Gastroesophageal sphincter (tissue), 4 donors: ENCODE results near the gene DYSF. TPM values are rescaled to one million over a fixed set of nuclear protein-coding genes. Genes with fewer than 3 reads are reported as not detected.

Experiments used
- ATAC-seq: fragments of 150-250 bp; one replicate; pipeline ENCODE4 v1.9.1; 2016; ENCODE audit warnings: mild to moderate bottlenecking, moderate library complexity
- H3K27ac ChIP-seq, 4 donors: fragments of 200-600 bp; sonication (generic) in 3 of 4; 1 replicate in 3 of 4; 2 replicates in 1 of 4; pipeline ENCODE4 v1.5.1; 2016 to 2019
- H3K27me3 ChIP-seq: fragments of 200-600 bp; sonication (generic); one replicate; pipeline ENCODE4 v1.5.1; 2019
- H3K36me3 ChIP-seq, 2 donors: fragments of 200-600 bp; sonication (generic); one replicate each; pipeline ENCODE4 v1.5.1; 2019; ENCODE audit warnings: control low read depth in 1 of 2
- H3K4me1 ChIP-seq, 3 donors: fragments of 200-600 bp; sonication (generic); 1 replicate in 2 of 3; 2 replicates in 1 of 3; pipeline ENCODE4 v1.5.1; 2016 to 2019; ENCODE audit warnings: control low read depth in 2 of 3
- H3K4me3 ChIP-seq, 2 donors: fragments of 200-600 bp; sonication (generic); one replicate each; pipeline ENCODE4 v1.5.1; 2019; ENCODE audit warnings: mild to moderate bottlenecking in 1 of 2, moderate library complexity in 1 of 2
- H3K9me3 ChIP-seq, 3 donors: fragments of 200-600 bp; sonication (generic); one replicate each; pipeline ENCODE4 v1.5.1; 2017 to 2019; ENCODE audit warnings: control low read depth in 2 of 3
- EP300 ChIP-seq: sonication (generic); formaldehyde crosslinking; IDR thresholded peaks from one replicate; pipeline ENCODE4 v1.6.1; 2017; ENCODE audit warnings: antibody characterized with exemption, mild to moderate bottlenecking
- POLR2A ChIP-seq, 2 donors: fragments of 450-650 bp; IDR thresholded peaks; one replicate each; pipeline ENCODE4 v1.6.1; 2017; ENCODE audit warnings: antibody characterized with exemption in 2 of 2, mild to moderate bottlenecking in 2 of 2, moderate library complexity in 1 of 2
- POLR2AphosphoS5 ChIP-seq: sonication (generic); formaldehyde crosslinking; IDR thresholded peaks from one replicate; pipeline ENCODE4 v1.6.1; 2017; ENCODE audit warnings: antibody characterized with exemption
- WGBS, 2 donors: methylation state at CpG; one replicate each; pipeline ENCODE4 v1.1.5; 2018; ENCODE audit warnings: low coverage in 1 of 2; 5-methylcytosine and 5-hydroxymethylcytosine counted together
- total RNA-seq, 4 donors: library from RNA; depleted of rRNA; stranded (reverse); fragments of >200 nt; gene quantifications; one replicate each; pipeline ENCODE4 v1.1.0, GENCODE V29; 2016
- TF ChIP-seq, protein P1 (sequence below), 4 experiments: fragments of 200-600 bp in 2 of 4; fragments of 450-650 bp in 2 of 4; sonication (generic) in 1 of 4; IDR thresholded peaks; one replicate each; pipeline ENCODE4 v1.5.1; 2017 to 2019; ENCODE audit warnings: antibody characterized with exemption in 4 of 4, mild to moderate bottlenecking in 2 of 4, moderate library complexity in 2 of 4

The DYSF gene
- total RNA-seq, 4 donors from 2014 or later = 11.0 to 50.1 (median 17.4) TPM

DNA sequence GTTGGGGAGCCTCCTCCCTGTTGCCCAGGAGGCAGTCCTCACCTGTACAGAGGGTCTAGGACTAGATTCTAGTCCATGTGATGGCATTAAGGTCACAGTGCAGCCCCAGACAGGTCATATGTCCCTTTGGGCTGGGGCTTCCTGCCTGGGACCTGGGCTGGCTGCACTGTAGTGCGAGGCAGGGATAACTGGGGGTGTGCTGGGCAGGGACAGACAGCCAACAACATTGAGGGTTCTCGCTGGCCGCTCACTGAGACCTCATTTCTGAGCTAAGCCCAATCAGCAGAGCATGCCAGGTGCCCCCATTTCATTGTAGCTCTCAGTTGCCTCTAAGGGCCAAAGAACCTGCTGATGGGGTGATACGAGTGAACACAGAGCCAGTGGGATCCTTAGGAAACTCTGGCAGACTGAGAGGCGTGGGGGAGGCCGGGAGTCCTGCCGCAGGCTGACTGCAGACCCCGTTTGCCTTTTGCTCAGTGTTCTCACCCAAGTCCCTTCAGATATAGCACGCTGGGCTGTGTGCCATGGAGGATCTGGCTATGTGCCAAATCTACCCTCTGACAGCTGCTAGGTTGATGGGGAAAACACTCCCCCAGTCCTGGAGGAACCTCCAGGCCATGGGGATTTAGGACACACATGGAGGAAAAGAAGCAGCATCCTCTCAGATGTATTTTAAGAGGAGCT lies 51.9 kb downstream of the DYSF start:
- H3K27ac ChIP-seq = no peak overlapping the region
- no peaks in the 10 kb centered on the region for H3K36me3 ChIP-seq
- H3K4me1 ChIP-seq = peaks cover 0 to 37% (median 3%) of the 10 kb centered on the region in 3 donors
- 10 to 40% methylated on average over 2 to 4 of the region's 9 CpGs for WGBS, 2 donors
- no peaks in the 10 kb centered on the region for H3K9me3 ChIP-seq
- TF ChIP-seq POLR2AphosphoS5 (no peak), POLR2A (IDR thresholded peaks at IDR 0.05) (no peak), EP300 (no peak)
- TF ChIP-seq, protein P1, sequence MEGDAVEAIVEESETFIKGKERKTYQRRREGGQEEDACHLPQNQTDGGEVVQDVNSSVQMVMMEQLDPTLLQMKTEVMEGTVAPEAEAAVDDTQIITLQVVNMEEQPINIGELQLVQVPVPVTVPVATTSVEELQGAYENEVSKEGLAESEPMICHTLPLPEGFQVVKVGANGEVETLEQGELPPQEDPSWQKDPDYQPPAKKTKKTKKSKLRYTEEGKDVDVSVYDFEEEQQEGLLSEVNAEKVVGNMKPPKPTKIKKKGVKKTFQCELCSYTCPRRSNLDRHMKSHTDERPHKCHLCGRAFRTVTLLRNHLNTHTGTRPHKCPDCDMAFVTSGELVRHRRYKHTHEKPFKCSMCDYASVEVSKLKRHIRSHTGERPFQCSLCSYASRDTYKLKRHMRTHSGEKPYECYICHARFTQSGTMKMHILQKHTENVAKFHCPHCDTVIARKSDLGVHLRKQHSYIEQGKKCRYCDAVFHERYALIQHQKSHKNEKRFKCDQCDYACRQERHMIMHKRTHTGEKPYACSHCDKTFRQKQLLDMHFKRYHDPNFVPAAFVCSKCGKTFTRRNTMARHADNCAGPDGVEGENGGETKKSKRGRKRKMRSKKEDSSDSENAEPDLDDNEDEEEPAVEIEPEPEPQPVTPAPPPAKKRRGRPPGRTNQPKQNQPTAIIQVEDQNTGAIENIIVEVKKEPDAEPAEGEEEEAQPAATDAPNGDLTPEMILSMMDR (IDR thresholded peaks at IDR 0.05) = no peak
- H3K27me3 ChIP-seq = no peaks in the 10 kb centered on the region
- H3K4me3 ChIP-seq = no peak overlapping the region
- no peak for ATAC-seq

DNA sequence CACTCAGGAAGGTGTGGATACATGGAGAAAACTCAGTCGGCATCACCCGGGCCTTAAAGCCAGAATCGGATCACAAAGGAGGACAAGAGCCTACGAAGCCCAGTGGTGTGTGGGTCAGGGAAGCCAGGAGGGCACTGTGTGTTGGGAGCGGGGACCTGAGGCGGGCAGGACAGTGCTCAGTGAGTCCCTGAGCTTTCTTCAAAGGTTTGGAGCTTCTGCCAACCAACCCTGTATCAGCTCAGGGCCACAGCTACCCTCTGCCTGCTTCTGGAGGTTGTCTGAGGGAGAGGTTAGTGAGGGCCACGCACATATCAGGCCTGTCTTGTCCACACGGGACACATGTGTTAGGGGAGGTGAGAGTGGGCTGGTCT lies 52.4 kb downstream of the DYSF start:
- no peaks in the 10 kb centered on the region for H3K9me3 ChIP-seq
- no peak overlapping the region for H3K4me3 ChIP-seq
- H3K27ac ChIP-seq = no peak overlapping the region
- no peak for ATAC-seq
- H3K27me3 ChIP-seq = no peaks in the 10 kb centered on the region
- H3K4me1 ChIP-seq = peaks cover 0 to 31% (median 3%) of the 10 kb centered on the region in 3 donors
- H3K36me3 ChIP-seq = no peaks in the 10 kb centered on the region
- 82 to 96% methylated on average over 4 to 6 of the region's 8 CpGs for WGBS, 2 donors
- TF ChIP-seq, protein P1 (IDR thresholded peaks at IDR 0.05) = no peak
- no peak for TF ChIP-seq POLR2A (IDR thresholded peaks at IDR 0.05)
- TF ChIP-seq EP300 = no peak
- TF ChIP-seq POLR2AphosphoS5 = no peak

DNA sequence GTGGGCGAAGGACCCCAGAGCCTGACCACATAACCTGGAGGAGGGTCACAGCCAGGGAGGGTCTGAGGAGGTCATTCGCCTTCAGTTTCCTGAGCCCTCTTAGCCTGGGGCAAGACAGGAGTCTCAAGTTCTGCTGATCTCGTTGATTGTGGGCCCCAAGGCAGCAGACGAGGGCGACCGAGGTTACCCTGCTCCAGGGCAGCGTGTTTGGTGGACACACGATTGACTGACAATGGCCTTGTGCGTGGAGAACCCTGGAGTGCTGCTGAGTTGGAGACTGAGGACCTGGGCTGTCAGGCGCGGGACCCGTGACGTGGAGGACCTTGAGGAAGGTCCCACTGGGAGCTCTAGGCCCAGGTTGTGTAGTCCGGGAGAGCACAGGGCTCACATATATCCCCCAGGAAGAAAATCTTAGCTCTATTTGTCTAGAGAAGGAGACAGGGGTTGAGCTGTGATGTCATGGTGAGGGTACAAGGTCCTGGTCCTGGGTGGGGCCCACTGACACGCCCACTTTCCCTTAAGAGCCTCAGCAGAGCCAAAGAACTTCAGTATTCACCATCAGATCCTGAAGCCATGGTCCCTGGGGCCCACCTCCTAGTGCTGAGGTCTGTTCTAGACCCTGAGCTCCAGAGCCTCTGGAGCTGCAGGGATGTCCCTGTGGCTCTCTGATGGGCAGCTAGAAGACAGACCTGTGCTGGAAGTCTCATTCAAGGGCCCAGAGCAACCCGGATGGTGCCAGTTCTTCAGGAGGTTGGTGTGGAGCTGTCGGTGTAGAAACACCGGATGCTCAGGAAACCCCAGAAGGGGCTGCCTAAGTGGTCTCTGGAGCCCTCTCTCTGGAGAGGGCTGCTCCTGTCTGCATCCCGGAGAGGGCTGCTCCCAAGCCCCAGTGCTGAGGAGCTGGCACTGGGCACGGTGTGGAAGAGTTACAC lies 53.1 kb downstream of the DYSF start:
- Histone ChIP-seq H3K4me1 (peaks cover 0 to 31% (median 3%) of the 10 kb centered on the region in 3 donors), H3K9me3 (no peaks in the 10 kb centered on the region), H3K27ac (no peak overlapping the region), H3K36me3 (peaks cover 0 to 2% of the 10 kb centered on the region in 2 donors), H3K27me3 (no peaks in the 10 kb centered on the region), H3K4me3 (no peak overlapping the region)
- WGBS, 2 donors = 92 to 100% methylated on average over 1 to 7 of the region's 20 CpGs
- TF ChIP-seq POLR2A (IDR thresholded peaks at IDR 0.05) (no peak), EP300 (no peak), POLR2AphosphoS5 (no peak)
- TF ChIP-seq, protein P1 (IDR thresholded peaks at IDR 0.05) = no peak
- no peak for ATAC-seq

DNA sequence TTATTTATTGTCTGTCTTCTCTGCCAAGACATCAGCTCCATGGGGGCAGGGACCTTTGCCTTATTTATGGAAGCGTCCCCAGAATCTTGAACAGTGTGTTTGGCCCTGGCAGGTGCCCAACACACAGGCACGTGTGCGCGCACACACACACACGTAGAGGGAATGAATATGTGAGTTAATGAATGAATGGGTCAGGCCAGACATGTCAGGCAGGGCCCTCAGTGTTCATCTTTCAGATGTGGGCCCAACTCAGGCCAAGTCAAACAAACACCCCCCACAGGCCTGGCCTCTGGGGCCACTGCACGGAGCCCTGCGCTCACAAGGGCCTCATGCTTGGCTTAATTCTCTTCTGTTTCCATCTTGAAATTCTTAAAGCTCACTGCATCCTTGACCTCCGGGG lies 54.1 kb downstream of the DYSF start:
- Histone ChIP-seq H3K4me3 (no peak overlapping the region), H3K27ac (no peak overlapping the region), H3K27me3 (no peaks in the 10 kb centered on the region), H3K9me3 (no peaks in the 10 kb centered on the region), H3K4me1 (peaks cover 0 to 31% (median 3%) of the 10 kb centered on the region in 3 donors), H3K36me3 (peaks cover 0 to 9% of the 10 kb centered on the region in 2 donors)
- WGBS, 2 donors = 53 to 87% methylated on average over 3 of the region's 8 CpGs
- ATAC-seq = no peak
- TF ChIP-seq POLR2AphosphoS5 (no peak), EP300 (no peak), POLR2A (IDR thresholded peaks at IDR 0.05) (no peak)
- TF ChIP-seq, protein P1 (IDR thresholded peaks at IDR 0.05) = no peak
